Stimulated activated CD4-positive, alpha-beta T cell treated with anti-CD3 and anti-CD28 coated beads, TNF-alpha, amount 100 ng/mL, for 48 hours (primary cell): Measurements from ENCODE around the gene C1orf53.

Experiments
- DNase-seq, 3 donors: peaks; one replicate each; pipeline ENCODE4 v3.0.0-alpha.2; 2020; ENCODE audit warnings: low read depth in 3 of 3

Gene C1orf53

GRCh38 chr1:197955486-197956394 is 53.3 kb downstream of the C1orf53 start:
- DNase-seq, result no peak
